ENCODE results near the gene MCU.

The MCU gene

GRCh38 chr10:72728462-72728861 lies 36.5 kb downstream of the MCU start:
- TF ChIP-seq, protein P1, sequence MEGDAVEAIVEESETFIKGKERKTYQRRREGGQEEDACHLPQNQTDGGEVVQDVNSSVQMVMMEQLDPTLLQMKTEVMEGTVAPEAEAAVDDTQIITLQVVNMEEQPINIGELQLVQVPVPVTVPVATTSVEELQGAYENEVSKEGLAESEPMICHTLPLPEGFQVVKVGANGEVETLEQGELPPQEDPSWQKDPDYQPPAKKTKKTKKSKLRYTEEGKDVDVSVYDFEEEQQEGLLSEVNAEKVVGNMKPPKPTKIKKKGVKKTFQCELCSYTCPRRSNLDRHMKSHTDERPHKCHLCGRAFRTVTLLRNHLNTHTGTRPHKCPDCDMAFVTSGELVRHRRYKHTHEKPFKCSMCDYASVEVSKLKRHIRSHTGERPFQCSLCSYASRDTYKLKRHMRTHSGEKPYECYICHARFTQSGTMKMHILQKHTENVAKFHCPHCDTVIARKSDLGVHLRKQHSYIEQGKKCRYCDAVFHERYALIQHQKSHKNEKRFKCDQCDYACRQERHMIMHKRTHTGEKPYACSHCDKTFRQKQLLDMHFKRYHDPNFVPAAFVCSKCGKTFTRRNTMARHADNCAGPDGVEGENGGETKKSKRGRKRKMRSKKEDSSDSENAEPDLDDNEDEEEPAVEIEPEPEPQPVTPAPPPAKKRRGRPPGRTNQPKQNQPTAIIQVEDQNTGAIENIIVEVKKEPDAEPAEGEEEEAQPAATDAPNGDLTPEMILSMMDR (IDR thresholded peaks at IDR 0.05) = no peak

DNA sequence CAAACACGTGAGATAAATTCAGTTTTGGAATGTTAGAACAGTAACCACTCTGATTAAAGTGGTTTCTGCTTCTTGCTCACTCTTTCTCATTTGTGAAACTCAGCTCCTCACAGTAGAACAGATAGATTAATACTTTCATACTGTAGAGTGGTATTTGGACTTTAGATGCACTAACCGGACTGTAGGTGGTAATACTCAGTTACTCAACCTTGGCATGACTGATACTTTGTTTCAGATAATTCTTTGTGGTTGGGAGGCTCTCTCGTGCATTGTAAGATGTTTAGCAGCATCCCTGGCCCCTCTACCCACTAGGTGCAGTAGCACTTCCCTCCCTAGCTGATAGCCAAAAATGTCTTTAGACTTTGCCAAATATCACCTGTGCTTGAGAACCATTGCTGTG lies 37.6 kb downstream of the MCU start:
- TF ChIP-seq, protein P1 (IDR thresholded peaks at IDR 0.05) = no peak

GRCh38 chr10:72730479-72730878 lies 38.5 kb downstream of the MCU start:
- TF ChIP-seq, protein P1 (IDR thresholded peaks at IDR 0.05) = no peak

DNA sequence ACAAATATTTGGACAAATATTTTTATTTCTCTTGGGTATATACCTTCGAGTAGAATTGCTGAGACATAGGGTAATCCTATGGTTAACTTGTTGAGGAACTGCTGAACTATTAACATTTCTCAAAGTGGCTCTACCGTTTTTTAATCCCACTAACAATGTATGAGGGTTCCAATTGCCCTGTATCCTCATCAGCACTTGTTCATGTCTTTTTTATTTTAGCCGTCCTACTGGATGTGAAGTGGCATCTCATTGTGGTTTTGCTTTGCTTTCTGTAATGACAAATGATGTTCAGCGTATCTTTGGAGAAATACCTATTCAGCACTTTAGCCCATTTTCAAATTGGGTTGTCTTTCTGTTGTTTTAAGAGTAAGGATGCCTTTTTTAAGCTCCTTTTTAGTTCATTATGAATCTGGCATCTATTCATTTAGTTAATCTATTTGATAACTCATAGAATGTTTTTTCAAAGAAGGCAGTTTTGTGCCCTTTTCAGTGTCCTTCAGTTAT lies 40.0 kb downstream of the MCU start:
- TF ChIP-seq, protein P1 (IDR thresholded peaks at IDR 0.05) = no peak

DNA sequence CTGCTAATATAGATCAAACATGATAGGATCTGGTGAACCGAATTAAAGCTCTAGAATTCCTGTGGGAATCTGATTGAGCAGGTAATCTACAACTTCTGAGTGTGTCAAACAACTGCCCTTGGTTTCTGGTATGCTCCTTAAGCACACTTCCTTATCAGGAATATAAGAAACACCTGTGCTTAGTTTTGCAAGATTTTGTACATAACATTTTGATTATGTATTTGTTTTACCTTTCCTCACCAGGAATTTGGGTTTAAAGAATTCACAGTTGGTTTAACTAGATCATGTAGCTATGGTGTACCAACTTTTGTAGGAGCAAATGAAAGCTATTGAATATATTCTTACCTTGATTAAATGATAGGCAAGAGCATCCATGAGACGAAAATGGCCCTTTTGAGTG lies 40.6 kb downstream of the MCU start:
- TF ChIP-seq, protein P1 (IDR thresholded peaks at IDR 0.05) = no peak

DNA sequence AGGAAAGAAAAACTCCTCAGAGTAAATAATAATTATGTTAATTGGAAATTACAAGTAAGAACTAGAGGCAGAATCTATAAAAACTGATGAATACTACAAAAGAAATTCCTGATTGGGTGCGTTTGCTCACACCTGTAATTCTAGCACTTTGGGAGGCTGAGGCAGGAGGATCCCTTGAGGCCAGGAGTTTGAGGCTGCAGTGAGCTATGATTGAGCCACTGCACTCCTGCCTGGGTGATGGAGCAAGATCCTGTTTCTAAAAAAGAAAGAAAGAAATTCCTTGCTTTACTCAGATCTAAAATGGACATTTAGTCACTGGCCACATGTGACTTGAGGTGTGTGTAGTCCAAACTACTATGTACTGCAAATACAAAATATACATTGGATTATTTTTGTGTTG lies 42.0 kb downstream of the MCU start:
- TF ChIP-seq, protein P1 (IDR thresholded peaks at IDR 0.05) = no peak

GRCh38 chr10:72735288-72735936 lies 43.5 kb downstream of the MCU start:
- TF ChIP-seq, protein P1 (IDR thresholded peaks at IDR 0.05) = no peak
